PC-3 (cell line): ENCODE measurements around the gene TTC28. TPM values are rescaled to one million over a fixed set of nuclear protein-coding genes. Genes with fewer than 3 reads are reported as not detected.

Source experiments
- ATAC-seq: fragments of 200-7000 bp; cut with Tn5 transposase; 2 replicates; pipeline ENCODE4 v1.9.1; 2020; ENCODE audit warnings: mild to moderate bottlenecking, moderate library complexity
- BruUV-seq: library from RNA; stranded (reverse); fragments of 400-500 nt; replicated peaks from 2 replicates; lab custom pipeline; 2021; lab: Mats Ljungman, UMichigan
- CTCF ChIA-PET: fragments of 300-600 bp; sonication (Branson Sonifier 250); formaldehyde crosslinking; loops from one replicate; lab custom pipeline; 2022; ENCODE audit warnings: antibody characterized with exemption; lab: Charles Lee
- POLR2A ChIA-PET: fragments of 300-600 bp; sonication (Branson Sonifier 250); formaldehyde crosslinking; loops from one replicate; lab custom pipeline; 2022; ENCODE audit warnings: antibody characterized with exemption; ENCODE audit not compliant: unreplicated experiment; lab: Charles Lee
- DNase-seq: peaks from one replicate; pipeline ENCODE4 v3.0.0-alpha.2; 2015
- H2AFZ ChIP-seq: fragments of 300-600 bp; sonication (generic); 2 replicates; pipeline ENCODE4 v1.6.0; 2016; ENCODE audit warnings: antibody characterized with exemption, low read length
- H3F3A ChIP-seq: fragments of 300-600 bp; sonication (generic); one replicate; pipeline ENCODE4 v1.6.0; 2017; ENCODE audit warnings: antibody characterized with exemption, low read length, control low read depth, mild to moderate bottlenecking; ENCODE audit not compliant: unreplicated experiment
- H3K27ac ChIP-seq: fragments of 300-600 bp; sonication (generic); 2 replicates; pipeline ENCODE4 v1.5.1; 2016; ENCODE audit warnings: mild to moderate bottlenecking, low read length
- H3K27me3 ChIP-seq: fragments of 300-600 bp; sonication (generic); 2 replicates; pipeline ENCODE4 v1.6.1; 2016; ENCODE audit warnings: low read length, mixed read lengths
- H3K36me3 ChIP-seq: fragments of 300-600 bp; sonication (generic); 2 replicates; pipeline ENCODE4 v1.6.1; 2016; ENCODE audit warnings: low read depth, mixed run types, low read length, mixed read lengths
- H3K4me1 ChIP-seq: fragments of 300-600 bp; sonication (generic); 2 replicates; pipeline ENCODE4 v1.5.1; 2016; ENCODE audit warnings: low read length; ENCODE audit not compliant: insufficient read depth
- H3K4me2 ChIP-seq: fragments of 300-600 bp; sonication (generic); 2 replicates; pipeline ENCODE4 v1.6.0; 2016; ENCODE audit warnings: low read length
- H3K4me3 ChIP-seq: fragments of 300-600 bp; sonication (generic); 2 replicates; pipeline ENCODE4 v1.5.1; 2016; ENCODE audit warnings: mild to moderate bottlenecking, low read length, mixed read lengths
- H3K79me2 ChIP-seq: fragments of 300-600 bp; sonication (generic); 2 replicates; pipeline ENCODE4 v1.6.1; 2017; ENCODE audit warnings: low read length, mixed read lengths
- H3K9ac ChIP-seq: fragments of 300-600 bp; sonication (generic); 2 replicates; pipeline ENCODE4 v1.6.0; 2016; ENCODE audit warnings: mild to moderate bottlenecking, low read length
- H3K9me2 ChIP-seq: fragments of 300-600 bp; sonication (generic); replicated peaks from 2 replicates; pipeline ENCODE4 v1.6.1; 2016; ENCODE audit warnings: mixed run types, low read length, mixed read lengths
- H3K9me3 ChIP-seq: fragments of 300-600 bp; sonication (generic); 2 replicates; pipeline ENCODE4 v1.6.1; 2016; ENCODE audit warnings: low read length, mixed read lengths
- H4K20me1 ChIP-seq: fragments of 300-600 bp; sonication (generic); 2 replicates; pipeline ENCODE4 v1.6.1; 2016; ENCODE audit warnings: low read length, mixed read lengths
- EZH2 ChIP-seq: fragments of 300-600 bp; sonication (generic); IDR thresholded peaks from one replicate; pipeline ENCODE4 v1.6.1; 2017; ENCODE audit warnings: antibody characterized with exemption, mild to moderate bottlenecking, low read length; ENCODE audit not compliant: unreplicated experiment
- EZH2phosphoT487 ChIP-seq: fragments of 300-600 bp; sonication (generic); IDR thresholded peaks from 2 replicates; pipeline ENCODE4 v1.6.1; 2018; ENCODE audit warnings: mild to moderate bottlenecking, antibody characterized with exemption, low read length, borderline replicate concordance
- intact Hi-C: fragments of 100-400 bp; cut with micrococcal nuclease; formaldehyde crosslinking; loops from 2 replicates; pipeline ENCODE4 v1.9.0; 2023
- total RNA-seq: library from RNA; depleted of rRNA; stranded (reverse); fragments of >200 nt; gene quantifications from 2 replicates; pipeline ENCODE4 v1.2.3, GENCODE V29; 2014
- TF ChIP-seq, protein P1 (sequence below): fragments of 300-600 bp; sonication (generic); conservative IDR thresholded peaks from 2 replicates; pipeline ENCODE4 v1.5.1; 2017; ENCODE audit warnings: antibody characterized with exemption, low read depth, mild to moderate bottlenecking, low read length

The TTC28 gene
- total RNA-seq, 1 experiment from 2014 or later: 6.3 TPM

- Histone ChIP-seq H3K9me2 (no peaks in the 10 kb centered on the region), H3K4me3 (no peak overlapping the region), H3K4me2 (no peak overlapping the region), H3K27ac (no peak overlapping the region), H3K4me1 (peaks cover 1% of the 10 kb centered on the region; the same call in 1 of the 2 replicates), H3K9ac (no peak overlapping the region), H2AFZ (no peak overlapping the region), H3F3A (no peaks in the 10 kb centered on the region), H3K36me3 (no peaks in the 10 kb centered on the region), H3K27me3 (no peaks in the 10 kb centered on the region), H4K20me1 (no peaks in the 10 kb centered on the region), H3K9me3 (no peaks in the 10 kb centered on the region), H3K79me2 (no peaks in the 10 kb centered on the region)
- ChIA-PET POLR2A (interaction anchor here (0.6 kb wide), 1 partner anchor 54 kb away, joined by 17 read pairs; no protein-coding TSS in a partner anchor), CTCF (no interaction called here)
- no peak for DNase-seq
- ATAC-seq: no peak
- BruUV-seq: no TSS peak
- TF ChIP-seq, protein P1, sequence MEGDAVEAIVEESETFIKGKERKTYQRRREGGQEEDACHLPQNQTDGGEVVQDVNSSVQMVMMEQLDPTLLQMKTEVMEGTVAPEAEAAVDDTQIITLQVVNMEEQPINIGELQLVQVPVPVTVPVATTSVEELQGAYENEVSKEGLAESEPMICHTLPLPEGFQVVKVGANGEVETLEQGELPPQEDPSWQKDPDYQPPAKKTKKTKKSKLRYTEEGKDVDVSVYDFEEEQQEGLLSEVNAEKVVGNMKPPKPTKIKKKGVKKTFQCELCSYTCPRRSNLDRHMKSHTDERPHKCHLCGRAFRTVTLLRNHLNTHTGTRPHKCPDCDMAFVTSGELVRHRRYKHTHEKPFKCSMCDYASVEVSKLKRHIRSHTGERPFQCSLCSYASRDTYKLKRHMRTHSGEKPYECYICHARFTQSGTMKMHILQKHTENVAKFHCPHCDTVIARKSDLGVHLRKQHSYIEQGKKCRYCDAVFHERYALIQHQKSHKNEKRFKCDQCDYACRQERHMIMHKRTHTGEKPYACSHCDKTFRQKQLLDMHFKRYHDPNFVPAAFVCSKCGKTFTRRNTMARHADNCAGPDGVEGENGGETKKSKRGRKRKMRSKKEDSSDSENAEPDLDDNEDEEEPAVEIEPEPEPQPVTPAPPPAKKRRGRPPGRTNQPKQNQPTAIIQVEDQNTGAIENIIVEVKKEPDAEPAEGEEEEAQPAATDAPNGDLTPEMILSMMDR: no peak
- TF ChIP-seq EZH2: no peak
- TF ChIP-seq EZH2phosphoT487: no peak
- intact Hi-C loops: no loop called here
These were observed 249.1 kb downstream of the TTC28 start for GRCh38 chr22:28430466-28431025.

GRCh38 chr22:28429711-28430110 lies 249.9 kb downstream of the TTC28 start:
- POLR2A ChIA-PET: interaction anchor here (0.6 kb wide), 1 partner anchor 55 kb away, joined by 17 read pairs; no protein-coding TSS in a partner anchor
- intact Hi-C loops: no loop called here
- H3K27ac ChIP-seq: no peak overlapping the region

DNA sequence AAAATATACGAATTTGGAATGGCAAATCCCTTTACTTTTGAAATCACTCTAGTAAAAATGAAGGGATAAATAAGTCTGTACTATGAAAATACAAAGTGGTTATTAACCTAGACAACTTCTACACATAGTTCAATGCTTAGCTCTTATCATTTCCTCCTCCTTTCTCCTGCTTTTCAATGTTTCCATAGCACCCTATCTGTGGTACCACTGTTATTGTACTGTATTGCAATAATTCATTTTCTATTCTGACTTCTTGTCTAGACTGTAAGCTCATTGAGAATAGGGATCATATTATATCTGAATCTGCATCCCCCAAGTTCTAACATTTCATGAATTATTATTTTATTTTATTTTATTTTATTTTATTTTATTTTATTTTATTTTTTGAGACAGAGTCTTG lies 251.4 kb downstream of the TTC28 start:
- Histone ChIP-seq H3K9me3 (no peaks in the 10 kb centered on the region), H3K9me2 (no peaks in the 10 kb centered on the region), H3F3A (no peaks in the 10 kb centered on the region), H4K20me1 (no peaks in the 10 kb centered on the region), H3K9ac (no peak overlapping the region), H3K4me3 (no peak overlapping the region), H3K36me3 (no peaks in the 10 kb centered on the region), H3K4me2 (no peak overlapping the region), H3K4me1 (peaks cover 18% of the 10 kb centered on the region), H3K79me2 (no peaks in the 10 kb centered on the region), H3K27me3 (no peaks in the 10 kb centered on the region), H3K27ac (no peak overlapping the region), H2AFZ (no peak overlapping the region)
- TF ChIP-seq EZH2: no peak
- TF ChIP-seq EZH2phosphoT487: no peak
- TF ChIP-seq, protein P1: no peak
- no TSS peak for BruUV-seq
- ChIA-PET CTCF (no interaction called here), POLR2A (no interaction called here)
- intact Hi-C loops: loop anchor here (1.0 kb wide), 1 partner anchor 33 kb away; no protein-coding TSS in a partner anchor
- ATAC-seq (no peak), DNase-seq (no peak)

More at GRCh38 chr22:28429711-28430110, 249.9 kb downstream of the TTC28 start:
- Histone ChIP-seq H3K4me2 (no peak overlapping the region), H3K4me1 (peaks cover 10% of the 10 kb centered on the region), H3K36me3 (no peaks in the 10 kb centered on the region), H2AFZ (no peak overlapping the region), H4K20me1 (no peaks in the 10 kb centered on the region), H3K79me2 (no peaks in the 10 kb centered on the region), H3K4me3 (no peak overlapping the region), H3K9me2 (no peaks in the 10 kb centered on the region), H3K9ac (no peak overlapping the region), H3F3A (no peaks in the 10 kb centered on the region), H3K9me3 (no peaks in the 10 kb centered on the region), H3K27me3 (no peaks in the 10 kb centered on the region)
- no peak for DNase-seq
- BruUV-seq: no TSS peak
- no peak for ATAC-seq
- CTCF ChIA-PET: no interaction called here
- TF ChIP-seq, protein P1: no peak
